BLaER1 treated with 17β-estradiol and CSF1 and Interleukin-3, amounts not matched to agents 10 nM and 100 nM (cell line): ENCODE data around the gene DDAH2.

Experiments used
- H3K27ac ChIP-seq, 11 experiments: shearing (Covaris generic); formaldehyde crosslinking; 2 replicates each; pipeline ENCODE4 v1.8.1; 2022
- H3K27me3 ChIP-seq, 11 experiments: shearing (Covaris generic); formaldehyde crosslinking; 2 replicates each; pipeline ENCODE4 v1.8.1; 2022
- H3K36me3 ChIP-seq, 11 experiments: shearing (Covaris generic); formaldehyde crosslinking; 2 replicates each; pipeline ENCODE4 v1.8.1; 2022
- H3K4me1 ChIP-seq, 10 experiments: shearing (Covaris generic); formaldehyde crosslinking; 2 replicates each; pipeline ENCODE4 v1.8.1; 2022
- H3K4me2 ChIP-seq, 11 experiments: shearing (Covaris generic); formaldehyde crosslinking; 2 replicates each; pipeline ENCODE4 v1.8.1; 2022
- H3K4me3 ChIP-seq, 10 experiments: shearing (Covaris generic); formaldehyde crosslinking; 2 replicates each; pipeline ENCODE4 v1.8.1; 2022
- H3K9ac ChIP-seq, 11 experiments: shearing (Covaris generic); formaldehyde crosslinking; 2 replicates each; pipeline ENCODE4 v1.8.1; 2022
- H3K9me3 ChIP-seq, 11 experiments: shearing (Covaris generic); formaldehyde crosslinking; replicated peaks in 1 of 11; 2 replicates each; pipeline ENCODE4 v1.8.1; 2022
- H4K20me1 ChIP-seq, 11 experiments: shearing (Covaris generic); formaldehyde crosslinking; 2 replicates each; pipeline ENCODE4 v1.8.1; 2022
- Cebpa-rat ChIP-seq, 11 experiments: shearing (Covaris generic); IDR thresholded peaks; 2 replicates each; pipeline ENCODE4 v1.8.1; 2022

Gene DDAH2

DNA sequence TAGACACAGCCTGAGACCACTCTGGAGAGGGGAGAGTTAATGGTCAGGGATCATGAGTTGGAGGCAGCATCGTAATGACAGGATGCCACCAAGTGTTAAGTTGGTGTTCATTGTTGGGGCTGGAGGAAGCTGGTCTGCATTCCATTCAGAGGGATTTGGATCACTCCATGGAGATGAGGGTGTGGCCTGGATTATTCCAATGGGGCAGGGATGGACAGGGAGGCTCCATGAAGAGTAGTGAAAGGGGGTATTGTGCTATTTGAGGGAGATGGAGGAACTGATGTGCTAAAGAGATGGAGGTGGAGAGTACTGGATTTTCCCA lies 34.5 kb upstream of the DDAH2 start:
- Histone ChIP-seq H4K20me1 (no peaks in the 10 kb centered on the region), H3K4me3 (no peak overlapping the region), H3K27ac (peak overlapping the region in 1 of 11 experiments; percentile 20; a peak in 2 of 22 replicates), H3K4me2 (peak overlapping the region in 2 of 11 experiments; percentile 14 to 62; a peak in 3 of 22 replicates), H3K9ac (peak overlapping the region in 2 of 11 experiments; percentile 0 to 50; a peak in 1 of 22 replicates), H3K9me3 (no peaks in the 10 kb centered on the region), H3K4me1 (peaks cover 17 to 34% (median 29%) of the 10 kb centered on the region in 10 experiments), H3K27me3 (no peaks in the 10 kb centered on the region), H3K36me3 (peaks cover 7 to 72% (median 55%) of the 10 kb centered on the region in 11 experiments; a peak in 20 of 22 replicates)
- no peak for TF ChIP-seq Cebpa-rat (IDR thresholded peaks at IDR 0.05)

DNA sequence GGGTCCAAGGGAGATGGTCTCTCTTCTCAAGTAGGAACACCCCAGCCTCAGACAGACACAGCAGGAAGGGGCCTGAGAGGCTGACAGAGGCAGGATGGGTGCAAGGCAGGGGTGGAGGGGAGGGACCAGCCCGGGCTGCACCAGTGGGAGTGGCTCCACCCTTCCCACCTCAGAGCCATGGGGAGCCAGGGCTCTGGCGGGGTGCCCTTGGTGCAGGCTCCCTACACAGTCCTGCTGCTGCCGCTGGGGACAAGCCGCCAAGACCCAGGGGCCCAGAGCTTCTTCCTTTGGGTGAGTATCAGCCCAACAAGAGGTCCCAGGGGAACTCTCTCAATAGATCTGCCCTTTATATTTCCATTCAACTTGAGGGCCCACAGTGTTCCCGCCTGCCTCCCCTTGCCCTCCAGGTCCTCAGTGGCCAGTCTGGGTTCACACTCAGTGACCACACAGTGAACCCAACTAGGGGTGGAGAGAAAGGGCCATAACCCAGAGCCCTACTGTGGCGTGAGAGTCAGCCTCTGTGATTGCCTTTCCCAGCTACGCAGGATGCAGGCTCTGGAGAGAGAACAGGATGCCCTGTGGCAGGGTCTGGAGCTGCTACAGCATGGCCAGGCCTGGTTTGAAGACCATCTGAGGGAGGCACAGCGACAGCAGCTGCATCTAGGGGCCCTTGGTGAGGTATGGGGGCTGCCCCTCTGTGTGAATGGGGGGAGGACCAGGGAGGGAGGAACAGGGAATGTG lies 33.9 kb upstream of the DDAH2 start:
- Histone ChIP-seq H3K36me3 (peaks cover 7 to 77% (median 61%) of the 10 kb centered on the region in 11 experiments; a peak in 20 of 22 replicates), H3K27ac (peak overlapping the region in 4 of 11 experiments; percentile 13 to 42 (median 22); a peak in 4 of 22 replicates), H3K9me3 (no peaks in the 10 kb centered on the region), H3K9ac (peak overlapping the region in 4 of 11 experiments; percentile 0 to 50 (median 20); a peak in 4 of 22 replicates), H3K27me3 (no peaks in the 10 kb centered on the region), H3K4me1 (peaks cover 11 to 30% (median 26%) of the 10 kb centered on the region in 10 experiments), H4K20me1 (no peaks in the 10 kb centered on the region), H3K4me3 (no peak overlapping the region), H3K4me2 (peak overlapping the region in 10 of 11 experiments; percentile 7 to 62 (median 27); a peak in 13 of 22 replicates)
- TF ChIP-seq Cebpa-rat (IDR thresholded peaks at IDR 0.05) = no peak

DNA sequence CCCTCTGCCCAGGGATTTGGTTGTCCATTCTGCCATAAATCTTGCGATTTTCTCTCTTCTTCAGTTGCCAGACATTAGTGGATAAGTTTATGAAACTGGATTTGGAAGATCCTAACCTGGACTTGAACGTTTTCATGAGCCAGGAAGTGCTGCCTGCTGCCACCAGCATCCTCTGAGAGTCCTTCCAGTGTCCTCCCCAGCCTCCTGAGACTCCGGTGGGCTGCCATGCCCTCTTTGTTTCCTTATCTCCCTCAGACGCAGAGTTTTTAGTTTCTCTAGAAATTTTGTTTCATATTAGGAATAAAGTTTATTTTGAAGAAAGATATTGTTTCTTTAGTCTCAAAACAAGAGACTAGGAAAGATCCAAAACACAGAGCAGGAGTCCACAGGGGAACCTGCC lies 33.3 kb upstream of the DDAH2 start, which contains the start of gene SAPCD1:
Gene SAPCD1, plus strand, starts transcription at position 301 of the 400 bp plus-strand sequence. CDS start 399 bp downstream, outside the sequence.
- no peak for TF ChIP-seq Cebpa-rat (IDR thresholded peaks at IDR 0.05)
- Histone ChIP-seq H4K20me1 (no peaks in the 10 kb centered on the region), H3K4me1 (peaks cover 4 to 30% (median 24%) of the 10 kb centered on the region in 10 experiments), H3K4me3 (no peak within 1 kb of the TSS), H3K36me3 (peaks cover 7 to 81% (median 66%) of the 10 kb centered on the region in 11 experiments; a peak in 20 of 22 replicates), H3K27ac (peak within 1 kb of the TSS in 4 of 11 experiments; percentile 13 to 42 (median 22); a peak in 4 of 22 replicates), H3K27me3 (no peaks in the 10 kb centered on the region), H3K4me2 (peak within 1 kb of the TSS in 10 of 11 experiments; percentile 7 to 62 (median 27); a peak in 14 of 22 replicates), H3K9ac (peak within 1 kb of the TSS in 4 of 11 experiments; percentile 0 to 50 (median 20); a peak in 4 of 22 replicates), H3K9me3 (no peaks in the 10 kb centered on the region)

DNA sequence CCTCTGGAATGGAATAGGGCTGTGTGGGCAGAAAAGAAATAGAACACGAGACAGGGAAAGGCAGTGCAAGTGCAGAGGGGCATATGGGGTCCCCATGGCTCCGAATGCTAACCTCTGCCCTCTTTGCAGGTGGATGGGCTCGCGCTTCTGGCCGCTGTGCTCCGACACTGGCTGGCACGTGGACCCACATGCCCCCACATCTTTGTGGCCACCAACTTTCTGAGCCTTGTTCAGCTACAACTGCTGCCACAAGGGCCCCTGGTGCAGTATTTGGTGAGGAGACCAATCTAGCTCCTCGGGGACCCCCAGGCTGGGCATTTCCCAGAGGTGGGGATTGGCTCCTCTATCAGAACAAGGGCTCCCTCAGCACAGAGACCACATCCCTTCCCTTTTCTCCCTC lies 32.2 kb upstream of the DDAH2 start:
- H3K4me2 ChIP-seq = peak overlapping the region in 4 of 11 experiments; percentile 3 to 17 (median 8); a peak in 5 of 22 replicates
- no peak for TF ChIP-seq Cebpa-rat (IDR thresholded peaks at IDR 0.05)
- no peaks in the 10 kb centered on the region for H3K27me3 ChIP-seq
- peaks cover 7 to 81% (median 66%) of the 10 kb centered on the region in 11 experiments; a peak in 20 of 22 replicates for H3K36me3 ChIP-seq
- H3K9ac ChIP-seq = no peak overlapping the region
- H3K4me3 ChIP-seq = no peak overlapping the region
- peaks cover 0 to 30% (median 22%) of the 10 kb centered on the region in 10 experiments; a peak in 17 of 20 replicates for H3K4me1 ChIP-seq
- no peak overlapping the region; a peak in 1 of 22 replicates for H3K27ac ChIP-seq
- H3K9me3 ChIP-seq = no peaks in the 10 kb centered on the region
- H4K20me1 ChIP-seq = no peaks in the 10 kb centered on the region

DNA sequence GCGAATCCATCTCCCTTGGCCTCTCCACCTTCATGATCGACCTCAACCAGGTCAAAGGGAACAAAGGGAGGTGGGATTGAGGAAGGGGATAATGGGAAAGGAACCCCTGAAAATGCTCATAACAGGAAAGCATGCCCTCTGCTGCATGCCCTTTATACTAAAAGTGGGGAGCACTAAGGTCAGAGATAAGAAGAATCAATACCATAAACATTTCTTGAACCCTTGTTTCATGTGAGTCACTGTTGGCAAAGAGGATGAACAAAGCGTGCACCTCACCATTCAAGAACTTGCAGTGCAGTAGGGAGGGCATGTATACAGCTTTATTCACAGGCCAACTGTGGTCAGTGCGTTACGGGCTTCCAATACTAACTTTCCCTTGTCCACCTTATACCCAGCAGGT lies 31.7 kb upstream of the DDAH2 start:
- H3K27me3 ChIP-seq = no peaks in the 10 kb centered on the region
- H3K4me3 ChIP-seq = no peak overlapping the region
- no peaks in the 10 kb centered on the region for H3K9me3 ChIP-seq
- peaks cover 0 to 30% (median 22%) of the 10 kb centered on the region in 10 experiments; a peak in 17 of 20 replicates for H3K4me1 ChIP-seq
- H4K20me1 ChIP-seq = no peaks in the 10 kb centered on the region
- H3K36me3 ChIP-seq = peaks cover 7 to 79% (median 66%) of the 10 kb centered on the region in 11 experiments; a peak in 20 of 22 replicates
- no peak for TF ChIP-seq Cebpa-rat (IDR thresholded peaks at IDR 0.05)
- no peak overlapping the region for H3K9ac ChIP-seq
- no peak overlapping the region for H3K27ac ChIP-seq
- H3K4me2 ChIP-seq = no peak overlapping the region

DNA sequence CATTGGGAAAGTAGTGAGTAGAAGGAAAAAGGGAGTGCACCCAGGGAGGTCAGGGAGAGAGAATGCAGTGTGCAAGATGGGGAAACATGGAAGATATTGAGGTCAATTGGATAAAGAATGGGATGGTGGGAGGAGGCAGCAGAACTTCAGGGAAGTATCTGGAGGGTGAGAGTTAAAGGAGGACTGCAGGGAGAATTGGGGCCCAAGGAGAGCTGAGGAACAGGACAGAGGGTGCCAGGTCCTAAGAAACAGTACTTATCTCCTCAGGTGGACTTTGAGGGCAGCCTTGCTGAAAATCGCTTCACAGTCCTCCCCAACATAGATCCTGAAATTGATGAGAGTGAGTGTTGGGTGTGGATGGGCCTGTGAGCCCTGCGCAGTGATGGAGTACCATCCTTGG lies 29.2 kb upstream of the DDAH2 start:
- no peak for TF ChIP-seq Cebpa-rat (IDR thresholded peaks at IDR 0.05)
- H3K4me3 ChIP-seq = no peak overlapping the region
- H3K9me3 ChIP-seq = no peaks in the 10 kb centered on the region
- H3K9ac ChIP-seq = no peak overlapping the region
- no peak overlapping the region for H3K27ac ChIP-seq
- H3K36me3 ChIP-seq = peaks cover 7 to 61% (median 54%) of the 10 kb centered on the region in 11 experiments; a peak in 20 of 22 replicates
- no peaks in the 10 kb centered on the region for H3K27me3 ChIP-seq
- H4K20me1 ChIP-seq = no peaks in the 10 kb centered on the region
- H3K4me1 ChIP-seq = peaks cover 0 to 23% (median 20%) of the 10 kb centered on the region in 10 experiments; a peak in 17 of 20 replicates
- no peak overlapping the region for H3K4me2 ChIP-seq

DNA sequence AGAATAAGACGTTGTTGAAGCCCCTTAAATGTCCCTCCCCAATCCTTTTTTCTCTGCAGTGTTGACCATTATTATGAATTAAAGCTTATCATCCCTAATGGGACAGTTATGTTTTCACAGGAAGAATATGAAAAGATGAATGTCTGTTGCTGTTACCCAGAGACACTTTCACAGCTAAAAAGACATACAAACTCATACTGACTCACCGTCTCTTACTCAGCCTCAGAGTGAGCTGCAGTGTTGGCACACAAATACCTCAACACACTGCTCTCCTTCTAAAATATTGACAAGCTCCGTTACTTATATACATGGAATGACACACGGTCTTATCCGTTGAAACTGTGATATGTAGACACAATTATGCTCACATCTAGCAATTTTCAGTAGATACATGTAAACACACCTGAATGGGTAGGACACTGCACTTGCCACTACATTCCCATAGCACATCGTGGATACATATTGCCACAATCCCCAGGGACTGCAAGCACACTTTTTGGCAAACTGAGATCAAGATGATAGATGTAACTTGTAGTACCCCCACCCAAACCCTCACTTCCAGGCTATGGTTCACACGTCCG lies 23.7 kb upstream of the DDAH2 start:
- Histone ChIP-seq H3K4me3 (no peak overlapping the region), H3K27me3 (no peaks in the 10 kb centered on the region), H3K9ac (no peak overlapping the region), H3K4me1 (no peaks in the 10 kb centered on the region), H3K36me3 (peaks cover 0 to 43% (median 25%) of the 10 kb centered on the region in 11 experiments; a peak in 18 of 22 replicates), H3K27ac (no peak overlapping the region), H3K4me2 (no peak overlapping the region), H4K20me1 (no peaks in the 10 kb centered on the region), H3K9me3 (no peaks in the 10 kb centered on the region)
- no peak for TF ChIP-seq Cebpa-rat (IDR thresholded peaks at IDR 0.05)

DNA sequence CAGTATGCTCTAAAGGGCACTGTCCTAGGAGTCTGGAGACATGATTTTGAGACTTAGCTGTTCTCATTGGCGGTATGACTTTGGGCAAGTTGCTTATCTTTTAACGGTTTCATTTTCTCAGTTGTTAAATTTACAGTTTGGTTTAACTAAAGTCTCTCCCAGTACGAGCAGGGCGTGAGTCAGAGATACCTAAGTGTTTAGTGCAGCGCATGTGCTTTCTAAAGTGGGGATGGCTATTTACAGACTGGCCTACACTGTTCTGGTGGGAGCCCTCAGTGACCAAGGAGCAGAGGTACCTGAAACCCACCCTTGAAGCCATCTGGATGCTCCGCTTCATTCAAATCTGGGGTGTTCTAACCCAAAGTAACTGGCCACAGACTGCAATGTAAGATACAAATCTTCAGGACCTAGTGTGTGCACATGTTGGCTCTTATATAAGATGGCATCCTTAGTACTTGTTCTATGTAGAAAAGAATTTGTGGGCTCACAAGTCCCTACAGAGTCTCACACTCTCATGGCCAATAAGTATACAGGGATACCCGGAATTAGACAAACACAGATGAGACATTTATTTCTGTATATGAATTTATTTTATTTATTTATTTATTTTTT lies 21.4 kb upstream of the DDAH2 start:
- peaks cover 8 to 64% (median 37%) of the 10 kb centered on the region in 11 experiments; a peak in 18 of 22 replicates for H3K36me3 ChIP-seq
- no peaks in the 10 kb centered on the region for H4K20me1 ChIP-seq
- H3K4me1 ChIP-seq = peaks cover 0 to 3% (median 0%) of the 10 kb centered on the region in 10 experiments; a peak in 1 of 20 replicates
- H3K9ac ChIP-seq = no peak overlapping the region
- TF ChIP-seq Cebpa-rat (IDR thresholded peaks at IDR 0.05) = no peak
- H3K27ac ChIP-seq = no peak overlapping the region
- H3K4me2 ChIP-seq = no peak overlapping the region
- H3K27me3 ChIP-seq = no peaks in the 10 kb centered on the region
- H3K4me3 ChIP-seq = no peak overlapping the region
- H3K9me3 ChIP-seq = no peaks in the 10 kb centered on the region
